Measurements from ENCODE around the gene MAML2. TPM values are rescaled to one million over a fixed set of nuclear protein-coding genes. Genes with fewer than 3 reads are reported as not detected.

MAML2 gene
- total and polyA plus RNA-seq, 9 of the 15 experiments (the other 6 are each of a cell fraction or from before 2014, with no cell fraction given) = 0.79 to 6.8 (median 4.8) TPM

GRCh38 chr11:96215110-96215782 is 127.7 kb downstream of the MAML2 start:
- H3K4me3 ChIP-seq = no peak overlapping the region
- no peaks in the 10 kb centered on the region for H3K9me3 ChIP-seq (replicated peaks; ENCODE audit: control insufficient read depth, insufficient read depth, low read depth, low read length)
- H3K4me1 ChIP-seq (replicated peaks in 1 of 2; ENCODE audit: control insufficient read depth in 2 of 2, insufficient read depth in 2 of 2, low read length in 2 of 2) = peaks cover 9 to 63% of the 10 kb centered on the region in 2 experiments
- peak in 2 of 4 experiments; percentile 16 to 20 for DNase-seq (ENCODE audit: extremely low read depth in 1 of 4, low spot score in 3 of 4)
- H4K20me1 ChIP-seq (replicated peaks; ENCODE audit: control insufficient read depth, insufficient read depth, low read length) = no peaks in the 10 kb centered on the region
- no peak for FAIRE-seq
- WGBS (ENCODE audit: insufficient coverage, low coverage, missing lambda C conversion rate) = 21% methylated on average over 7 of the region's 7 CpGs
- intact Hi-C loops (cut with micrococcal nuclease) (no loop called here), in situ Hi-C loops (cut with MboI) (no loop called here)
- no TSS peak for BruUV-seq (replicated peaks)
- H3K4me2 ChIP-seq (ENCODE audit: insufficient read depth, low read length) = no peak overlapping the region
- H3K27ac ChIP-seq (ENCODE audit: extremely low read depth, low read depth, low read length) = peak overlapping the region; percentile 50
- ChIA-PET POLR2A (interaction anchor here (0.7 kb wide), 2 partner anchors 108 to 132 kb away, joined by 3 to 4 read pairs; no protein-coding TSS in a partner anchor), CTCF (ENCODE audit: low intra/inter-chr PET ratio) (no interaction called here)
- no peaks in the 10 kb centered on the region for H3K79me2 ChIP-seq (ENCODE audit: control insufficient read depth, insufficient read depth, low read length)
- peak; percentile 22 for ATAC-seq
- no peak for TF ChIP-seq RUNX1 (IDR thresholded peaks at IDR 0.05; ENCODE audit: low read depth)
- TF ChIP-seq SPI1 (IDR thresholded peaks at IDR 0.05; ENCODE audit: borderline replicate concordance, low read depth, low read length) = peak; percentile 60
- peak; percentile 67; the same call in 1 of the 2 replicates for TF ChIP-seq ZNF395 (CRISPR knock-in tag; IDR thresholded peaks at IDR 0.05)
- no peak for TF ChIP-seq SP1 (CRISPR knock-in tag; IDR thresholded peaks at IDR 0.05)
- TF ChIP-seq ZKSCAN8 (CRISPR knock-in tag; IDR thresholded peaks at IDR 0.05) = 0 out of 2 replicates have a peak, but pooled peaks have one; percentile 30
- TF ChIP-seq U2AF2 (optimal IDR thresholded peaks at IDR 0.05; ENCODE audit: low read depth, low read length) = no peak
- no peak for TF ChIP-seq SMARCA5 (IDR thresholded peaks at IDR 0.05)
- TF ChIP-seq L3MBTL2 (IDR thresholded peaks at IDR 0.05) = no peak
- peak; percentile 55; the same call in 1 of the 2 replicates for TF ChIP-seq ZNF175 (CRISPR knock-in tag; IDR thresholded peaks at IDR 0.05; ENCODE audit: low read depth)
- TF ChIP-seq ATF3 (IDR thresholded peaks at IDR 0.05) = peak; percentile 48; the same call in 1 of the 2 replicates
- no peak for TF ChIP-seq ATF3 (CRISPR knock-in tag; conservative IDR thresholded peaks at IDR 0.05)
- TF ChIP-seq ARNT (IDR thresholded peaks at IDR 0.05) = no peak
- TF ChIP-seq POLR3G (IDR thresholded peaks at IDR 0.05; ENCODE audit: extremely low read depth, insufficient read length, insufficient replicate concordance) = no peak
- H3K9ac ChIP-seq (ENCODE audit: insufficient read depth in 1 of 2, low read depth in 2 of 2, low read length in 2 of 2) = peak overlapping the region; percentile 20 to 75; a peak in 2 of 4 replicates
- peak overlapping the region; percentile 76 for H2AFZ ChIP-seq (ENCODE audit: low read depth, low read length)
- no peaks in the 10 kb centered on the region for H3K36me3 ChIP-seq (ENCODE audit: control insufficient read depth, insufficient read depth, low read length)
- H3K9me1 ChIP-seq (ENCODE audit: control insufficient read depth, insufficient read depth, low read length) = no peaks in the 10 kb centered on the region
- H3K27me3 ChIP-seq (ENCODE audit: control insufficient read depth in 2 of 2, insufficient read depth in 2 of 2, low read length in 2 of 2) = no peaks in the 10 kb centered on the region

Data from K562 (cell line).